ENCODE measurements around the gene P2RX7.

Gene P2RX7

GRCh38 chr12:121116318-121117225 is 16.1 kb upstream of the P2RX7 start:
- TF ChIP-seq PATZ1 (CRISPR knock-in tag; IDR thresholded peaks at IDR 0.05; ENCODE audit: borderline replicate concordance) (no peak), ESRRG (CRISPR knock-in tag; IDR thresholded peaks at IDR 0.05) (no peak), POU6F1 (CRISPR knock-in tag; IDR thresholded peaks at IDR 0.05; ENCODE audit: borderline replicate concordance, low read depth) (no peak), CSDC2 (CRISPR knock-in tag; IDR thresholded peaks at IDR 0.05) (no peak), CREB5 (CRISPR knock-in tag; IDR thresholded peaks at IDR 0.05; ENCODE audit: low read depth) (no peak), ISL1 (CRISPR knock-in tag; IDR thresholded peaks at IDR 0.05) (no peak)
- ATAC-seq: no peak

GRCh38 chr12:121117226-121117777 is 15.4 kb upstream of the P2RX7 start:
- no peak for TF ChIP-seq ZNF70 (CRISPR knock-in tag; IDR thresholded peaks at IDR 0.05)
- no peak for TF ChIP-seq GLIS3 (CRISPR knock-in tag; IDR thresholded peaks at IDR 0.05)
- TF ChIP-seq ZNF8 (CRISPR knock-in tag; IDR thresholded peaks at IDR 0.05): no peak
- TF ChIP-seq CSDC2 (CRISPR knock-in tag; IDR thresholded peaks at IDR 0.05): no peak
- no peak for TF ChIP-seq CREB5 (CRISPR knock-in tag; IDR thresholded peaks at IDR 0.05; ENCODE audit: low read depth)
- TF ChIP-seq POU6F1 (CRISPR knock-in tag; IDR thresholded peaks at IDR 0.05; ENCODE audit: borderline replicate concordance, low read depth): no peak
- no peak for TF ChIP-seq ARNTL (CRISPR knock-in tag; IDR thresholded peaks at IDR 0.05; ENCODE audit: borderline replicate concordance, low read depth)
- TF ChIP-seq PATZ1 (CRISPR knock-in tag; IDR thresholded peaks at IDR 0.05; ENCODE audit: borderline replicate concordance): no peak
- TF ChIP-seq SNAI2 (CRISPR knock-in tag; IDR thresholded peaks at IDR 0.05): no peak
- no peak for TF ChIP-seq ESRRG (CRISPR knock-in tag; IDR thresholded peaks at IDR 0.05)
- TF ChIP-seq TOX (CRISPR knock-in tag; IDR thresholded peaks at IDR 0.05; ENCODE audit: borderline replicate concordance): no peak
- TF ChIP-seq TCF4 (CRISPR knock-in tag; IDR thresholded peaks at IDR 0.05; ENCODE audit: borderline replicate concordance): no peak
- no peak for TF ChIP-seq RARB (CRISPR knock-in tag; IDR thresholded peaks at IDR 0.05)
- TF ChIP-seq ZC3H10 (CRISPR knock-in tag; IDR thresholded peaks at IDR 0.05): no peak
- TF ChIP-seq OSR1 (CRISPR knock-in tag; IDR thresholded peaks at IDR 0.05): no peak

GRCh38 chr12:121120323-121120722 is 12.4 kb upstream of the P2RX7 start:
- no peak for ATAC-seq
- TF ChIP-seq CSDC2 (CRISPR knock-in tag; IDR thresholded peaks at IDR 0.05): no peak
- TF ChIP-seq ARNTL (CRISPR knock-in tag; IDR thresholded peaks at IDR 0.05; ENCODE audit: borderline replicate concordance, low read depth): no peak
- TF ChIP-seq ZFP3 (CRISPR knock-in tag; IDR thresholded peaks at IDR 0.05): no peak
- TF ChIP-seq TOX (CRISPR knock-in tag; IDR thresholded peaks at IDR 0.05; ENCODE audit: borderline replicate concordance): no peak
- no peak for TF ChIP-seq TCF4 (CRISPR knock-in tag; IDR thresholded peaks at IDR 0.05; ENCODE audit: borderline replicate concordance)

More at GRCh38 chr12:121117226-121117777, 15.4 kb upstream of the P2RX7 start:
- no peak for ATAC-seq

All from SK-N-SH treated with all-trans-retinoic acid at 6 μM for 48 hours (cell line).